Caco-2 (cell line): ENCODE results near the gene KLHL29. TPM values are rescaled to one million over a fixed set of nuclear protein-coding genes. Genes with fewer than 3 reads are reported as not detected.

Experiments used
- BruUV-seq: library from RNA; stranded (reverse); fragments of 400-500 nt; replicated peaks from 2 replicates; lab custom pipeline; 2021; lab: Mats Ljungman, UMichigan
- CTCF ChIA-PET: fragments of 300-600 bp; sonication (Branson Sonifier 250); formaldehyde crosslinking; loops from one replicate; lab custom pipeline; 2022; ENCODE audit warnings: antibody characterized with exemption; lab: Charles Lee
- POLR2A ChIA-PET: fragments of 300-600 bp; sonication (Branson Sonifier 250); formaldehyde crosslinking; loops from one replicate; lab custom pipeline; 2022; ENCODE audit warnings: antibody characterized with exemption; lab: Charles Lee
- DNase-seq, 2 experiments: peaks; one replicate each; pipeline versions ENCODE4 v3.0.0 to v3.0.0-alpha.2; 2020 to 2022
- H3K27me3 ChIP-seq: replicated peaks from 2 replicates; pipeline ENCODE4 v1.6.0; 2011; ENCODE audit warnings: low read length; ENCODE audit not compliant: control insufficient read depth, insufficient read depth
- H3K36me3 ChIP-seq: 2 replicates; pipeline ENCODE4 v1.5.1; 2011; ENCODE audit warnings: low read length; ENCODE audit not compliant: control insufficient read depth, insufficient read depth
- H3K4me1 ChIP-seq: fragments of 250-450 bp; sonication (Bioruptor Pico); 2 replicates; pipeline ENCODE4 v1.5.1; 2020; ENCODE audit warnings: mild to moderate bottlenecking
- H3K4me3 ChIP-seq: 2 replicates; pipeline ENCODE4 v1.5.1; 2011; ENCODE audit warnings: low read depth, mild to moderate bottlenecking, control low read depth, low read length
- H3K9me3 ChIP-seq: fragments of 250-450 bp; sonication (Bioruptor Pico); 2 replicates; pipeline ENCODE4 v1.5.1; 2020; ENCODE audit warnings: mild to moderate bottlenecking, moderate library complexity
- H3K27ac Mint-ChIP-seq: one replicate; pipeline ENCODE4 v1.8.0; 2022; ENCODE audit warnings: mixed read lengths; ENCODE audit not compliant: unreplicated experiment
- H3K27me3 Mint-ChIP-seq: one replicate; pipeline ENCODE4 v1.8.0; 2022; ENCODE audit warnings: mixed read lengths; ENCODE audit not compliant: insufficient read depth, unreplicated experiment
- H3K36me3 Mint-ChIP-seq: one replicate; pipeline ENCODE4 v1.8.0; 2022; ENCODE audit warnings: mild to moderate bottlenecking, mixed read lengths; ENCODE audit not compliant: insufficient read depth, unreplicated experiment
- H3K4me1 Mint-ChIP-seq: one replicate; pipeline ENCODE4 v1.8.0; 2022; ENCODE audit warnings: low read depth, mixed read lengths; ENCODE audit not compliant: unreplicated experiment
- H3K4me3 Mint-ChIP-seq: one replicate; pipeline ENCODE4 v1.8.0; 2022; ENCODE audit warnings: mild to moderate bottlenecking, moderate library complexity, mixed read lengths; ENCODE audit not compliant: unreplicated experiment
- H3K9me3 Mint-ChIP-seq: one replicate; pipeline ENCODE4 v1.8.0; 2022; ENCODE audit warnings: mixed read lengths; ENCODE audit not compliant: unreplicated experiment
- CTCF ChIP-seq, 2 experiments: fragments of 200-600 bp in 1 of 2; IDR thresholded peaks; 1 replicate in 1 of 2; 2 replicates in 1 of 2; pipeline versions ENCODE4 v1.5.1 to v1.8.0; 2011 to 2022; ENCODE audit warnings: antibody characterized with exemption in 1 of 2, control low read depth in 1 of 2, inconsistent platforms in 1 of 2, low read depth in 1 of 2, low read length in 1 of 2, mild to moderate bottlenecking in 1 of 2, moderate library complexity in 1 of 2; ENCODE audit not compliant: insufficient read depth in 1 of 2, severe bottlenecking in 1 of 2, unreplicated experiment in 1 of 2
- intact Hi-C: fragments of 100-400 bp; cut with micrococcal nuclease; formaldehyde crosslinking; loops from one replicate; pipeline ENCODE4 v1.10.0; 2022; ENCODE audit not compliant: unreplicated experiment
- total RNA-seq: library from RNA; stranded (reverse); gene quantifications from 2 replicates; pipeline ENCODE4 v1.2.3, GENCODE V29; 2022

KLHL29 gene
- total RNA-seq, 1 experiment from 2014 or later = 0.61 TPM

GRCh38 chr2:23690421-23691105, 305.6 kb downstream of the KLHL29 start:
- H3K4me3 Mint-ChIP-seq = no peak overlapping the region
- POLR2A ChIA-PET = no interaction called here
- H3K27me3 Mint-ChIP-seq = no peaks in the 10 kb centered on the region
- intact Hi-C loops = no loop called here
- CTCF ChIA-PET = no interaction called here
- H3K4me3 ChIP-seq = no peak overlapping the region
- no peak for DNase-seq
- H3K27ac Mint-ChIP-seq = no peak overlapping the region
- H3K4me1 ChIP-seq = no peaks in the 10 kb centered on the region
- no peaks in the 10 kb centered on the region for H3K4me1 Mint-ChIP-seq
- H3K9me3 ChIP-seq = no peaks in the 10 kb centered on the region
- BruUV-seq = no TSS peak
- H3K36me3 ChIP-seq = no peaks in the 10 kb centered on the region; the same call in 1 of the 2 replicates
- no peaks in the 10 kb centered on the region for H3K27me3 ChIP-seq
- TF ChIP-seq CTCF (IDR thresholded peaks at IDR 0.05; ENCODE audit: insufficient read depth in 1 of 2, low read depth in 1 of 2, low read length in 1 of 2, severe bottlenecking in 1 of 2, unreplicated experiment in 1 of 2) = no peak
- no peaks in the 10 kb centered on the region for H3K9me3 Mint-ChIP-seq
- peaks cover 9% of the 10 kb centered on the region for H3K36me3 Mint-ChIP-seq

DNA sequence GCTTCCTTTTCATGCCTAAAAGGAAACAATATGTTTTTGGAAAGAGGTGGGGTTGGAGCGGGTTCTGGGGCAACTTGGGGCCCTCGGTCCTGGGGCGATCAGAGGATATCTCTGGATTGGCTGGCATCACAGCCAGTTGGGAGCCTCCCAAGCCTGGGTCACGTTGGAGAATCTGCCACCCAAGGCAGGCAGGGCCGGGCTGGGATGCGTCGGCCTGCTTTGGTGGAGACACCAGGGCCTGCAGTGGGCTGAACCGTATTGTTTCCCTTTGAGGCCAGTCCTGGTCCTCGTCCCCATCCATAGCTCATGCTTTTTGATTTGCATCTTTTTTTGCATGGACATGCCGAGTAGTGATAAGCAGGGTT, 306.1 kb downstream of the KLHL29 start:
- H3K9me3 Mint-ChIP-seq = no peaks in the 10 kb centered on the region
- Histone ChIP-seq H3K27me3 (no peaks in the 10 kb centered on the region), H3K4me1 (no peaks in the 10 kb centered on the region), H3K4me3 (no peak overlapping the region), H3K36me3 (no peaks in the 10 kb centered on the region; the same call in 1 of the 2 replicates), H3K9me3 (no peaks in the 10 kb centered on the region)
- DNase-seq = no peak
- intact Hi-C loops = no loop called here
- no peaks in the 10 kb centered on the region for H3K4me1 Mint-ChIP-seq
- no peaks in the 10 kb centered on the region for H3K27me3 Mint-ChIP-seq
- H3K36me3 Mint-ChIP-seq = peaks cover 5% of the 10 kb centered on the region
- H3K27ac Mint-ChIP-seq = no peak overlapping the region
- no peak for TF ChIP-seq CTCF (IDR thresholded peaks at IDR 0.05; ENCODE audit: insufficient read depth in 1 of 2, low read depth in 1 of 2, low read length in 1 of 2, severe bottlenecking in 1 of 2, unreplicated experiment in 1 of 2)
- no TSS peak for BruUV-seq
- CTCF ChIA-PET = no interaction called here
- no peak overlapping the region for H3K4me3 Mint-ChIP-seq
- POLR2A ChIA-PET = no interaction called here

- POLR2A ChIA-PET = no interaction called here
- Mint-ChIP-seq H3K27ac (no peak overlapping the region), H3K27me3 (no peaks in the 10 kb centered on the region), H3K4me3 (no peak overlapping the region), H3K4me1 (no peaks in the 10 kb centered on the region), H3K9me3 (no peaks in the 10 kb centered on the region), H3K36me3 (peaks cover 5% of the 10 kb centered on the region)
- Histone ChIP-seq H3K9me3 (no peaks in the 10 kb centered on the region), H3K4me3 (no peak overlapping the region), H3K4me1 (no peaks in the 10 kb centered on the region), H3K27me3 (no peaks in the 10 kb centered on the region), H3K36me3 (no peaks in the 10 kb centered on the region; the same call in 1 of the 2 replicates)
- intact Hi-C loops = no loop called here
- TF ChIP-seq CTCF (IDR thresholded peaks at IDR 0.05; ENCODE audit: insufficient read depth in 1 of 2, low read depth in 1 of 2, low read length in 1 of 2, severe bottlenecking in 1 of 2, unreplicated experiment in 1 of 2) = no peak
- DNase-seq = no peak
- CTCF ChIA-PET = no interaction called here
- no TSS peak for BruUV-seq
Measured at GRCh38 chr2:23691565-23691964, 306.6 kb downstream of the KLHL29 start.
